GM12801 (cell line): Measurements from ENCODE around the gene RHOH.

ENCODE experiments used
- TF ChIP-seq, protein P1 (sequence below): IDR thresholded peaks from one replicate; pipeline ENCODE4 v1.5.1; 2011; ENCODE audit warnings: control low read depth; ENCODE audit not compliant: insufficient read length; ENCODE audit errors: extremely low read depth

RHOH gene

DNA sequence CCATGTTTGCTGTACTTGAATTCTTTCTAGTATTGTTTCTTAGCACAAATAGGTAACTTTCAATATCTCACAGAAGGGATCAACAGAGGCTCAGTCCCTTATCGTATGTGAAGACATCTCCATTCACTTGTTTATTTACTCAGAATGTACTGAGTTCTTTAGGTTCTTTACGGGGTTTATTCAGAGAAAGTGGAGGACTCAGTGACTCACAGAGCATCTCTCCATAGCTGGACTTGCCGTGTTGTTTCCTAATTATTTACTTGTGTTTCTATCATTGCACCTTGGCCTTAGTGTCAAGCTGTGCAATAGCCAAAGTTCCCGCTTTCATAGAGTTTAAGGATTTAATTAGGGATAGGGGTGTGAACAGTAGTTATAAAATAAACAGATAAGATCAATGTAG is 57.1 kb downstream of the RHOH start:
- TF ChIP-seq, protein P1, sequence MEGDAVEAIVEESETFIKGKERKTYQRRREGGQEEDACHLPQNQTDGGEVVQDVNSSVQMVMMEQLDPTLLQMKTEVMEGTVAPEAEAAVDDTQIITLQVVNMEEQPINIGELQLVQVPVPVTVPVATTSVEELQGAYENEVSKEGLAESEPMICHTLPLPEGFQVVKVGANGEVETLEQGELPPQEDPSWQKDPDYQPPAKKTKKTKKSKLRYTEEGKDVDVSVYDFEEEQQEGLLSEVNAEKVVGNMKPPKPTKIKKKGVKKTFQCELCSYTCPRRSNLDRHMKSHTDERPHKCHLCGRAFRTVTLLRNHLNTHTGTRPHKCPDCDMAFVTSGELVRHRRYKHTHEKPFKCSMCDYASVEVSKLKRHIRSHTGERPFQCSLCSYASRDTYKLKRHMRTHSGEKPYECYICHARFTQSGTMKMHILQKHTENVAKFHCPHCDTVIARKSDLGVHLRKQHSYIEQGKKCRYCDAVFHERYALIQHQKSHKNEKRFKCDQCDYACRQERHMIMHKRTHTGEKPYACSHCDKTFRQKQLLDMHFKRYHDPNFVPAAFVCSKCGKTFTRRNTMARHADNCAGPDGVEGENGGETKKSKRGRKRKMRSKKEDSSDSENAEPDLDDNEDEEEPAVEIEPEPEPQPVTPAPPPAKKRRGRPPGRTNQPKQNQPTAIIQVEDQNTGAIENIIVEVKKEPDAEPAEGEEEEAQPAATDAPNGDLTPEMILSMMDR, result no peak

DNA sequence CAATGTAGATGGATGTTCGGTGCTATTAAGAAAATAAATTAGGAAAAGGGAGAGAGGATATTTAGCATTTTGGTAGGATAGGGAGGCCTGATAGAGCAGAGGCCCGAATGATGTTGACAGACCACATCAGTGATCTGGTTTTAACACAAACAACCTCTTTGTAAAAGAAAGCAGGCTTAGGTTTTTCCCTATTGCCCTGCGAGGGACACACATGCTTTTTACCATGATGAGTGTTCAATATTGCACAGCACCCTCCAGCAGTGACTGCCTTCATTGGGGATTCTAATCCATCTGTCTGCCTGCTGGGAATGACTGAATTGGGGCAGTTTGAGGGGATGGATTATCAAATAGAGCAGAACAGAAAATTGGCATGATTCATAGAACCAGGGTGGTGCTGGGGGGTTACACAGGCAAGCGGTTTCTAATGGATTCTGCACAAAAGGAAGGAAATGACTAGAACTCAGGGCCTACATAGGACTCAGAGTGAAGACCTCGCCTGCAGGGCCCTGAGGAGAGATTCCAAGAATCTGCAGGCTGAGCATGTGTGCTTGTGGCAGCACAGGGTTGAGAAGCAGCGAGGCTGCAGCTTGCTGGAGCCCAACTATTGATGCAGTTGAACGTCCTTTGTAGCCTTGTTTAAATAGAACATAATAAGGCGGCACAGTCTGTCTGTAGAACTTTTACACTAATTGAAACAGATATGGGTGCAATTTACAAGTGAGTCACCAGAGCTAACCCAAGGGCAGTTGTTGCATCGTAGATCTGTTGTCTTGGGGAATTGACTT is 58.0 kb downstream of the RHOH start:
- TF ChIP-seq, protein P1, result no peak

DNA sequence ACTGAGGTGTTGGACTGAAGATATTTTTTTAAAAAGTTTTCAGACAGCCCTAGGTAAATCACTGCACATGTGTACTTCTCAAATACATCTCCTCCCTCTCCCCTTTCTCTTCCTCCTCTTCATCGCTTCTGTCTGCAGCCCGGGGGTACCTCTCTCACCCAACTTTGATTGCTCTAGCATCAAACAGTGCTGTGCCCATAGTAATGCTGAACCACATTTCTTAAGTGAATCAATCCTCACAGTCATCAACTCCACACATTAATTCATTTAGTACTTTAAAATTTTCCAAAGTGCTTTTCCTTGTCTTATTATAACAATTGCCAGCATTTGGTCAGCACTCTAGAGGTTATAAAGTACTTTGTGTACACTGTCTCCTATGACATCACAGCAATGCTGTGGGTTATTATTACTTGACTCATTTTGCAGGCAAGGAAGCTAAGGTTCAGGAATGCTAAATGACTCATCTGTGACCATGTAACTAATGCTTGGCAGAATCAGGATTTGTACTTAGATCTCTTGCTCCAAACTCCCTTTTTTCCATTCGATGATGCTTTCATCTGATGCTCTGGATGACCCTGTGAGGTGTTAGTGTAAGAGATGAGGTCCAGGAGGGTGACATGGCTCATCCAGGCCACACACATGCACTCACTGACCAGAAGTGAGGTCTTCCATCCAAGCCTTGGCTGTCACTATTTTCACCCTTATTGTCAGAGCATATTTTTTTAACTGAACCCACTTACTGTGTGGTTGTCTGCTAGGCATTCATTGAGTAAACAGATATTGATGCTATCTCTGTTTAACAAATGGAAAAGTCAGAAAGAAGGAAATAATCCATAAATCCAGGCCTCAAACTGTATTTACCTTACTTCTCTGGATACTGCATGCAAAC is 58.8 kb downstream of the RHOH start:
- TF ChIP-seq, protein P1, result no peak

DNA sequence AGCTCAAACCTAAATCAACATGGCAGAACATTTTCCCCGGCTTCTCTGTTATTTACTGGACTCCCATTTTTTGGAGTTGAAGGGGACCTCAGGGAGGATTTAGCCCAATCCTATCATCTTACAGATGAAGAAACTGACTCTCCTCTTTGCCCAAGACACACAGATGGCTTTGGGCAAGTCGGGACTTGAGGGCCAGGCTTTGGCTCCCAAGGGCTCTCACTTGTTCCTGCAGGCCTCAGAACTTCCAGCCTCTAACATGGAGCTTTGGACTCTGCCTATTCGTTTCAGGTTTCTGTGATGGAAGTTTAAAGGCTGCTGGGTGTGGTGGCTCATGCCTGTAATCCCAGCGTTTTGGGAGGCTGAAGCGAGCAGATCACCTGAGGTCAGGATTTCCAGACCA is 59.5 kb downstream of the RHOH start:
- TF ChIP-seq, protein P1, result no peak

DNA sequence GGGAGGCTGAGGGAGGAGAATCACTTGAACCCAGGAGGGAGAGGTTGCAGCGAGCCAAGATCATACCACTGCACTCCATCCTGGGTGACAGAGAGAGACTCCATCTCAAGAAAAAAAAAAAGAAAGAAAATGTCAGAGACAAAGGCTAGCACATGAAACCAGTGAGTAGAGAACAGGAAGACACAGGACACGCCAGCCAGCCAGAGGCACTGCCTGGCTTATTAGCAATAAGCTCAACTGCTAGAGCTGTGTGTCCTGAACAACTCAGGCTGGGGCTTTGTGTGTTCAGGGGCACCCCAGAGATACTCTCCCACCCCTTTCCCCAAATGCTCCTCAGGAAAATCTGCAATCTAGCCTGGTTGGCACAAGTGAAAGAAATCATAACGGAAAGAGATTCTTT is 60.0 kb downstream of the RHOH start:
- TF ChIP-seq, protein P1, result no peak

DNA sequence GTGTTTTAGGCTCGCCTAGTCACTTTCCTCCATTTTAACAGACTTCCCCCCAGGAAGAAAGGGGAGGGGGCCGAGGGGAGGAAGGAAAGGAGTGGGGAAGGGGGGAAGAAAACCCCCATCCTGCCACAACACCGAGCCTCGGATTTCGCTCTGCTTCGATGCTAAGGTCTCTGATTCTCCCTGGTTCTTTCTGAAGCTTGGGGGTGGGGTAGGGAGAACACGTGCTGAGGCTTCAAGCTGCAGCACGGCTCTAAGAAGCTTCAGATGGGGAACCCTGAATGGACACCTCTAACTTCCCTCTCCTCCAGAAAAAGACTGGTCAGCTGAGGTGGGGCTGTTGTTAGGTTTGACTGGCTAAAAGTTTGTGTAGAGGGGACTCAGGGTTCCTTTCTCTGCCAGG is 61.8 kb downstream of the RHOH start:
- TF ChIP-seq, protein P1, result no peak

DNA sequence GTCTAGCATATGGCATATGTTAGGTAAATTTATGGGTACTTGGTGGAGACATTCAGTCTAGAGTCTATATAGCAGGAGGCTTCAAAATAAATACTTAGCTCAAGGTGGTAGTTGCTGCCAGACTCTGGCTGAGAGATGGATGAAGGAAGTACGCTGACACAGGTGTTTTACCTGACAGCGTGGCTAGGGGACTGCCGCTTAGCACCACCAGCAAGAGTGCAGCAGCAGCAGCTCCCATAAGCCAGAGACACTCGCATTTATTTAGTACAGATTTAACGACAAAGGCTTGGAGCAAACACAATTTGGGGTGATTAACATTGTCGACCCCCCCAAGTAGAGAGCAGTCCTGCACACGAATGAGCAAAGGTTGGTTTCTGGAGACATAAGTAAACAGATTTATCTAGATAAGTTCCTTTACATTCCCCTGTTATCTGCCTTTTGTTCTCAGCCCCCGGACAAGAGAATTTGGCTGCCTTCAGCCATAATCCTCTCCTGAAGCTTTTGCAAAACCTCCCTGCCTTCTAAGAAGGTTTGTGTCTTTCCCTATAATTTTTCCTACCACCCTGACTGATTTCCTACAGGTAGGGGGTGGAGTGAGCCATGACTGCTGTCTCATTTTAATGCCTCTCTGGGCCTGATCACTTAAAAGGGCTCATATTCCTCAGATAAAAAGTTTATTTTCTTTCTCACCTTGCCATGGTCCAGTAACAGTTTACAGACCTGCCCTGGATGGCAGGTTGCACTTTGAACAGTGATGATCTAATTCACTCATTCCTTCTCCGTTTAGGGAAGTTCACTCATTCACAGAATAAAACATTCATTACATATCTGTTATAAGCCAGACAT is 64.6 kb downstream of the RHOH start:
- TF ChIP-seq, protein P1, result no peak
